ENCODE data around the gene FAM193B. TPM values are rescaled to one million over a fixed set of nuclear protein-coding genes. Genes with fewer than 3 reads are reported as not detected.

Gene FAM193B
- total RNA-seq, 1 donor from 2014 or later, result 29.5 TPM

DNA sequence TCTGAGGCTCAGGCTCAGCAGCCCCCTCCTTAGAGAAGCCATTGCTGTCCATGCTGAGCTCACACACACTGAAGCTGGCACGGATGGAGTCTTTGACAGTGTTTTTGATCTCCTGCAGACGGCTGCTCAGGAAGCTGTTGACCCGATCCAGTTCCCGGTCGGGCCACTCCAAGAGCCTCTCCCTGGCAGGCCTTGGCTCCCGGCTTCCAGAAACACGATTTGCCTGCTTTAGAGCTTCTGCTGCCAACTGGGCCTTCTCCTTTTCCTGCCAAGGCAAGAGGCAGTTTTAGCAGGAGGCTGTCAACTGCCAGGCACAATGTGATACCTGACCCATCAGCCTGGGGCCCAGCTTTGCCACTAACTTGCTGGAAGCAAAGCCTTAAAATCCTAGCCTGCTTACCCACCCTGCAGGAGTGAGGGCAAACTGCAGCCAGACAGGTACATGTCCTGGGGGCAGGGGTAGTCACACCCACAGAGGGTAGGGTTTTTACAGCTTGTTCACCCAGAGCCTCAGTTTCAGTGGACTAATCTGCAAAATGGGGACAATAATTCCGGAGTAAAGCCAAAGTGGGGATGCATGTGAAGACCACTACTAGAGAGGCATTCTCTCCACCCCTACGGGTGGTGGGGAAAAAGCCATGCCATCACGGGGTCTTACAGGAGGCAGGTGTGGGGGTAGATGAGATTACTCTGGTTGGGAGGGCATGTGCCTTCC, 29.3 kb downstream of the FAM193B start:
- ATAC-seq, result peak; percentile 64
- intact Hi-C loops (cut with DNase I), result no loop called here
- no peak for DNase-seq (ENCODE audit: missing footprints)

DNA sequence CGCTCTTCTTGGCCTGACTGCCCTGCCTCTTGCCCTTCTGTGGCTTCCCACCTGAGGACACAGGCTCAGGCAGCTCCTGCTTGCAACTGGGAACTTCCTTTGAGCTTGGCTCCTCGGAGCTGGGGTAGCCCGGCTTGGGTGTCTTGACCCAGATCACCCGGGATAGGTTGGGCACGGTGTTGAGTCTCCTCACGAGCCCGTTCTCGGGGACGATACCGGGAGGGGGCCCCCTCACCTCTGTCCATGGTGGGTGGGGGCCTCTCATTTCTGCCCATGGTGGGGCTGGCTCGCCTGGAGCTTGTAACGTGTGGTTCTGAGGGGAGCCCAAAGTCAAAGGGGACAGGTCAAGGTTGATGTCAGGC, 29.8 kb downstream of the FAM193B start:
- intact Hi-C loops (cut with DNase I), result no loop called here
- DNase-seq (ENCODE audit: missing footprints) (no peak), ATAC-seq (peak; percentile 3)

DNA sequence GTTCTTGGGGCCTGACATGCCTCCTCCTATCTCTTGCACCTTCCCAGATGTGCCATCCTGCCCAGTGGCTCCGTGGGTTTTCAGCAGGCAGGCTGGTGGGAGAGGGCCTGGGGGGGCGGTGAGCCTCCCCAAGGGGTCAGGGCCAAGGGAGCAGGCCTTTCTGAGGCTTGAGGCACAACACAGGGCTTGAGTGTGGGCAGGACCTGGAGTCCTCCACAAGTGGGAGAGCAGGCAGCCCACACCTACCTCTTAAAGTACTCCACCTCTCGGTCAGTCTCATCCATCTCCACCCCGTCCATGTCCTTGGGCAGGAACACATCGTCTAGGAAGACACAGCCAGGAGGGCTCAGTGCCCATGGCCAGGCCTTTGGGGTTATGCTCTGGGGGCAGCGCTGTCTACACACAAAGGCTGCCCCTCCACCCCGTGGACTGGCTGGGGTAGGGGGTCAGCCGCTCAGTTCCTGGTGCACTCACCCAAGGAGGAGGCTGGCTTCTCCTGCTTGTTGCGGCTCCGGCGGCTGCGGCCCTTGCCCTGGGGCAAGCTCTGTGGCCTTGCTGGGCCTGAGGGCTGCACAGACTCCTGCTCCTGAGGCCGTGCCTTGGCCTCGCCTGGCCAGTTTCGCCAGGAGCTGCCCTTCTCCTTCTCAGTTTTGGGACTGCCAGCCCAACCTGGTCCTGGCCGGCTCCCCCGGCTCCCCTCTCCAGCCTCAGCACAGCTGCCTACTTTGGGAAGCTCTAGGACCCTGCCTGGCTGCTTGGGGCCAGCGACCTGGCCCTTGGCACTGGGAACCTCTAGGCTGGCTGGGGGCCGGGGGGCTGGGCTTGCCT, 30.4 kb downstream of the FAM193B start:
- DNase-seq (ENCODE audit: missing footprints) (no peak), ATAC-seq (no peak)
- intact Hi-C loops (cut with DNase I), result no loop called here

DNA sequence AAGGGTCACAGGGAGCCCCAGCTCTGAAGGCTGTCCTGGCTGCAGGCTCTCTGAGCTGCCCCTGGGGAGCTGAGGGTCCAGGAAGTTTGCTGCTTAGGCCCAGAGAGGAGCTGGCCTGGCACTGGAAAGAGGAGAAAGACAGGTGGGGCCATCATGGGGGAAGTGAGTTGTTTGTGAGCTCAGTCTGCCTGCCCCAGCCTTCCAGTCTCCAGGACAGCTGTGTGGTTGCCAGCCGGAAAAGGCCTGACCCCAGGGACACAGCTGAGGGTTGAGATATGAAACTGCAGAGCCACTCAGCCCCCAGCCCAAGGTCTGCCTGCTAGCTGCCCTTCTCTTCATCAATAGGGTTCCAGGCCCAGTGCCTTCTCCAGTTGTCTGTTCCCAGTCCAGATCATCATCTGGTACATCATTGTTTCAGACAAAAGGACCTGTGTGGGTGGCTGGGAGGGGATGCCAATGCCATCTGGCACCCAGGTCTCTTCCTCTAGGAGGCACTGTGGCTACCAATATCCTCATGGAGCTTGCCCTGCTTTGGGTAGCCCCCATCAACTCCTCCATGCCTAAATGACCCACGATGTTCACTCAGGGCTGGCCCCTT, 33.3 kb downstream of the FAM193B start:
- no peak for DNase-seq (ENCODE audit: missing footprints)
- intact Hi-C loops (cut with DNase I), result no loop called here
- ATAC-seq, result no peak

DNA sequence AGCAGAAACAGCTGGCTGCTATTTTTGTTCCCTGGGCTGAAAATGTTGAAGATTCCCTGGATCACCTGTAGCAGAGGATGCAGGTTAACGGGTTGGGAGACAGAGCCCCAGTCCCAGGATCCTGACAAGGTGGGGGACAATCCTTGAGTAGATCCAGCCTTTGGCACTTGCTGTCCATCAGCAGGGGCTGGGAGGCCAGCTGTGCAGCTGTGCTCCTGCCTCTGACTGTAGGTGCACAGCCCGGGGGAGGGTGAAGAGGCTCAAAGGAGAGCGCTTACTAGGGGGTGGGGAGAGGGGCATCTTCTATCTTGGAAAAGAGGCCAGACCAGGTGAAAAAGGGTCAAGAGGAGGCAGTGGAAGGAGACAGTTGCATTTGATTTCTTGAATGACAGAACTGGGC, 34.1 kb downstream of the FAM193B start:
- intact Hi-C loops (cut with DNase I), result no loop called here
- ATAC-seq, result no peak
- DNase-seq (ENCODE audit: missing footprints), result no peak

DNA sequence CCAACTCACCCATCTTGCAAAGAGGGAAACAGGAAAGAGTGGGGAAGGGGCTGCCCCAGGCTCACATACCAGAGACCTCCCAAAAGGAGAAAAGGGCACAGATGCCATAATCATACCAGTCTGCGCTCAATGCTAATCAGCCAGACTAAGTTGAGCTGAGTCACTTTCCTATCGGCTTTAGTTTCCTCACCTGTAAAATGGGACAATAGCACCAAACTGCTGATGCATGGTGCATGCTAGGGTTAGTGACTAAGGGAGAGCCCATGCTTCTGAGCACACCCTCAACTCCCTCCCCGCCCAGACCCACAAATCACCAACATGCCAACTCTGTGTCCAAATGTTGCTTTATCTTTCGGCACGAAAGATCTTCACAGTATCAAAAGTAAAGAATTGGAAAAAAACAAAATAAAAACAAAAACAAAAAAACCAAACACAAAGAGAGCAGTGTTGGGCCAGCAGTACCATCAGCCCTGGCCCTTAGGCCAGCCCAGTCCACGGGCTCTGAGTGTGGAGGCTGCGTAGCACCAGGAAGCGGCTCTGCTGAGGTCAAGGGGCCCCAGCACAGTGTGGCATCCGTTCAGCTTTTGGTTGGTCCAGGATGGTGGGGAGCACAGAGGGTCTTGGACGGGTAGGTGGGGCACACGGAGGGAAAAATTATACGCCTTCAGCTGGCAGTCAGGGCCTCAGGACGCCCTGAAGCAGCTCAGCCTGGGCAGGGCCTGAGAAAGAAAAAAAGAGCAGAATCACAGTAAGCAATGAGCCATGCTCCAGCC, 34.7 kb downstream of the FAM193B start:
- ATAC-seq (no peak), DNase-seq (ENCODE audit: missing footprints) (no peak)
- intact Hi-C loops (cut with DNase I), result no loop called here

DNA sequence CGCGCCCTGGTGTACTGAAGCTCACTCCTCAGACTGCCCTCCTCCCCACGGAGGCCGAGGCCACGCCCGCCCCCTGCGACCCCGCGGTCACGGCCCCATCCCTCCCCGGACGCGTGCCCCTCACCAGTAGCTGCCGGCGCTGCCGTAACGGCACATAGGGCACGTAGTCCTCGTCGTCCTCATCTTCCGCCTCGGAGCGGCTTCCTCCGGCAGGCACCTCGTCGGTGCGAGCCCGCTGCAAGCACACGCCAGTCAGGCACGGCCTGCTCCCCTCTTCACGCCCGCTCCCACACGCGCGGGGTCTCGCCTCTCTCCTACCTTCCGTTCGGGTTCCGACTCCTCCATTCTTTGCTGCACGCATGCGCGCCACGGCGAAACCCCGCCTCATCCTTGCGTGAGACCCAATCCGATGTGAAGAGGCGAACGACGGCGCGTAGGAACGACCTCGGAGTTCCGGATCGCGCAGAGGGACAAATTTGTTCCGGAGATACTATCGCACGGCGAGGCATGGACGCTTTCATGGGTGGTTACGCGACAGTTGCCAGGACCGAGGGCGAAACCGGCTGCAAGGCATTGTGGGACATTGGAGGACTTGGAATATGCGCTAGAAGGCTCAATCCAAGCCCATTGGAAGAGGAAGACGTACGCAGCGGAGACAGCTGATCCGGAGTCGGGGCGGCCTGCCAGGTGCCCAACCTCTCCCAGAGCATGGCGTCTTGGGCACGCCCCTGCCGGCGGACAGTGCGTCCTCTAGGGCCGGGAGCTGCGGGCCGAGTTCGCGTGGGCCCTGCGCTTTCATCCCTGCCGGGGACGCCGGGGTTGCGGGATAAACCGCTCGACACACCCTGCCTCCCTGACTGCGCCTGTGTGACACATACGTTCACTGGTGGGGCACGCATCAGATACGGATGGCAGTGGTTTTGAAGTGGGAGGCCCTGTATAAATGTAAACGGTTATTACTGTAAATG, 37.5 kb downstream of the FAM193B start, which contains the start of gene DDX41:
TSS of gene DDX41 (minus strand) at position 361 of the 968 bp plus-strand sequence. CDS start at position 345, 16 bp downstream.
- intact Hi-C loops (cut with DNase I), result loop anchor here (2.0 kb wide), 1 partner anchor 38 kb away; the partner anchor contains the start of gene FAM193B
- DNase-seq (ENCODE audit: missing footprints), result peak; percentile 98
- peak; percentile 95 for ATAC-seq

DNA sequence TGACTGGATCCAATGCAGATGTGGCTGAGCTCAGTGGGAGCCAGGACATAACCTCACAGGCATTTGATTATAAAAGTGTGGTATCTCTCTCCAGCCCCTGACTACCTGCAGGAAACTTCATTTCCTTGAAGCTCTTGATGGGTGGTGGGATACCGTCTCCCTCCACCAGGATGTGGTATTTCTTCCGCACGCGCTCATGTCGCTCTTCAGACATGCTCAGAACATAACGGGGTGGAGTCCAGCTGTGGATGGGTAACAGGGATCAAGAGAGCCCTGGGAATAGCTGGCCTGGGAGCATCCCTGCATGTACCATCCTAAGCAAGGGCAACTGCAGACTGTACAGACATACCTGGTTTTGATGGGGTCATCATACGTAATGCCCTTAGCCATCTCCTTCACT, 38.8 kb downstream of the FAM193B start:
- DNase-seq (ENCODE audit: missing footprints), result no peak
- ATAC-seq, result no peak
- intact Hi-C loops (cut with DNase I), result no loop called here

DNA sequence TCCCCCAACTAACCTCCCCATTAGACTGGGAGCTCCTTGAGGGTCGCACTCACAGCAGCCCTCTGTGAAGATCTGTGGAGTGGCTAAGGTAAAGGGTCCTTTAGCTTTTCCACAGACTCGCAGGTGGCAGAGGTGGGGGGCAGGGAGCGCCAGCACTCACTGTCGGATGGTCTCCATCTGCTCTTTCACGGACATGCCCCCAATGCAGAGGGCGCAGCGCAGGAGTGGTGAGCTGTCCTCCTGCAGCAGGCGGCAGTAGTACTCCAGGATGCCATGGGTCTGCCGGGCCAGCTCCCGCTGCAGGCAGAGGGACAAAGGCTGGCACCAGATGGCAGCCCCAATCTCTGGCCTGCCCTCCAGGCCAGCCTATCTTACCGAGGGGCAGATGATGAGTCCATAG, 39.8 kb downstream of the FAM193B start:
- intact Hi-C loops (cut with DNase I), result no loop called here
- ATAC-seq (no peak), DNase-seq (ENCODE audit: missing footprints) (no peak)

DNA sequence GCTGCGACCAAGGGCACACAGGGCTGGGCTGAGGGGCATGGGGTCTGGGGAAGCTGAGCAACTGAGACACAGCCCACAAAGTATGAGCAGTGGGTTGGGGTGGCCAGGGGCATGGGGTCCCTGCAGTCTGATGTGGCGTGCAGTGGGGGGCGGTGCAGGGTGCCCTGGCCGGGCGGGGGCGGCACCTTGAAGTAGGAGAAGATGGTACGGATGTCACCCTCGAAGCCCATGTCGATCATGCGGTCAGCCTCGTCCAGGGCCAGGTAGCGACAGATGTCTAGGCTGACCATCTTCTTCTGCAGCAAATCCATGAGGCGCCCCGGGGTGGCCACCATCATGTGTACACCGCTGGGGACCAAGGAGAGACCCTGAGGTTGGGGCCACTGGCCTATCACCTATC, 40.9 kb downstream of the FAM193B start:
- DNase-seq (ENCODE audit: missing footprints) (no peak), ATAC-seq (no peak)
- intact Hi-C loops (cut with DNase I), result no loop called here

DNA sequence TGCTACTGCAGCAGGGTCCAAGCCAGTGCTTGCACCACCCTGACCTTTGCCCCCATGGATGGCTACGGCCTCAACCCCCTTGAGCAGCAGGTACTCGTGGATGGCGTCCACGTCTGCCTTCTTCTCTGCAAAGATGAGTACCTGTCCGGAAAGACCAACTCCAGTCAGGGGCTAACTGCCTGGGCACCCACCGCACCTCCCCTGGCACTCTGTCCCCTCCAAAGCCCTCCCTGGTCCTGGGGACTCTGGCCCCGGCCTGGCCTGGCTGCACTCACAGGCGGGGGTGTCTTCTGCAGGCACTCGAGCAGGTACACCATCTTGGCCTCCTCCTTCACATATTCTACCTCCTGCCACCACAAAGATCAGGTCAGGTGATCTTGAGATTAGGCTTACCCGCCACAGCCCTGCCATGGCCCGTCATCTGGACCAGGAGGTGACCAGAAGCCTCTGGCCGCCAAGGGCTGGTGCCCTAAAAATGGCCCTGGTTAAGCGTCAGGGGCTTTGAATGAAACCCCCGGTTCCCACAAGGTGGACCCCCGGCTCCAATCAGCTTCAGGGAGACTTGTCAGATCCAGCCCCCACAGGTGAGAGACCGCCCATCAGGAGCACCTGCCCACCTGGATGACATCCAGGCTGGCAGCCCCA, 41.5 kb downstream of the FAM193B start:
- intact Hi-C loops (cut with DNase I), result no loop called here
- peak; percentile 13 for DNase-seq (ENCODE audit: missing footprints)

DNA sequence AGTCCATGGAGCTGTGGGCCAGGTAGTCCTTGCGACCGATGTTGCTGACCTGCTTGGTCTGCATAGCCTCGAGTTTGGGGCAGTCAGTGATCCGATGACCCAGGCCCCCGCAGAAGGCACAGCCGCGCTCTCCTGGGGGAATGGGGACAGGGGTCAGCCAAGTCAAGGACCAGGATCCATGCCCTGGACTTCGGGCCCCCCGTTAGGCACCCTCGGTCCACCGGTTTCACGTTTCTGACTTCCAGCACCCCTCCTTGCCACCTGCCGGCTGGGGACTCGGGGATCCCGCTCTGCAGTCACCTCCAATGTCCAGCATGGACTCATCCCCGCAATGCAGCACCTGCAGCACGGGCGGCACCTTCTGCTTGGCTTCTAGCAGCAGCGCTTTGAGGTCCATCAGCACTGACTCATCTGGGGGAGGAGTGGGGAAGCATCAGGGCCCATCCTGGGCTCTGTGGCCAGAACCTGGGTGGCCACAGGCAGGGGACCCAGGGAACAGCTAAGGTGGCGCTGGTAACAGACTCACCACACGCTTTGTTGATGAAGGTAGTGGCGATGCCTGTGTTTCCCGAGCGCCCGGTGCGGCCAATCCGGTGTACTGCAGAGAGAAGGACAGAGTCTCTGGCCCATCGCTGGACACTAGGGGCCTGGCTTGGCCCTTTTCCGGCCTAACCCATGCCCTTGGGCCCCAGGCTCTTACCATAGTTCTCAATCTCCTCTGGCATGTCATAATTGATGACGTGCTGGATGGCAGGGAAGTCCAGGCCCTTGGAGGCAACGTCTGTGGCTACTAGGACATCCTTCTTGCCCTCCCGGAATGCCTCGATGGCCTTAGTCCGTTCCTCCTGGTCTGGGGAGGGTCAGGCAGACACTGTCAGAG, 42.3 kb downstream of the FAM193B start:
- ATAC-seq (no peak), DNase-seq (ENCODE audit: missing footprints) (peak; percentile 56)
- intact Hi-C loops (cut with DNase I), result no loop called here

More for the DNA sequence above, 41.5 kb downstream of the FAM193B start:
- no peak for ATAC-seq

DNA sequence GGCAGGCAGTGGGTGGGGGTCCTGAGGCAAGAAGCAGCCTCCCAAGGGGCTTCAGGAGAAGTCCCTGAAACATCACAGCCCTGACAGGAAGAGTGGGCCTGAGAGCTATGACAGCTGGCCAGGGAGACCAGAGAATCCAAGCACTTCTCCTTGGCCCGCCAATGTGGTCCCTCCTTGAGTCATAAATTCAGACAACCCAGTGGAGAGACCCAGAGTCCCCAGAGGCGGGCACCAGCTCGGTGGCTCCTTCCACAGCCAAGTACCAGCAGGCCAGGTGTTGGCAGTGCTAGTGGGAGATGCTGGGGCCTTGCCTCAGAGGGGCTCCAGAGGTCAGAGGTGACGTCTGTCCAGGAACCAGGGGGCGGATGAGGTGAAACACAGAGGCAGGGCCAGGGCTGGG, 43.2 kb downstream of the FAM193B start:
- intact Hi-C loops (cut with DNase I), result no loop called here
- ATAC-seq (no peak), DNase-seq (ENCODE audit: missing footprints) (peak; percentile 27)

DNA sequence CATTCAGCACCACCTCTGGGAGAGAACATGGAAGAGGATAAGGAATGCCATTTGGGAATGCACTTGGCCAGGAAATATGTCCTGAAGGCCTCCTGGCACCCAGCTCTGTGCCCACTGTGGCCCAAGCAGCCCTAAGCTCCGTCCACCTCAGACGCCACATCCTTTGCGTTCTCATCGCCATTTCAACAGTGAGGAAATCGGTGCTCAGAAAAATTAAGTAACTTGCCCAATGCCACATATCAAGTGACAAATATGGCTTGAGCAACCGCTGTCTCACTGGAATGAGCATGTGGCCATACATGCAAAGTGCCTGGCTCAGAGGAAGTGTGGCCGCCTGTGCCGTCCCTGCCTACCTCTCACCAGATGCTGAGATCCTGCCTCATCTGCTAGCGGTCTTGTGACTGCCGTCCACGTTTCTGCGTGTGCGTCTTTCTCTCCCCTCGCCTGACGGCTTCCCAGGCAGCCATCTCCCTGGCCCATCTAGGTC, 43.8 kb downstream of the FAM193B start:
- ATAC-seq (no peak), DNase-seq (ENCODE audit: missing footprints) (peak; percentile 78)
- intact Hi-C loops (cut with DNase I), result no loop called here

DNA sequence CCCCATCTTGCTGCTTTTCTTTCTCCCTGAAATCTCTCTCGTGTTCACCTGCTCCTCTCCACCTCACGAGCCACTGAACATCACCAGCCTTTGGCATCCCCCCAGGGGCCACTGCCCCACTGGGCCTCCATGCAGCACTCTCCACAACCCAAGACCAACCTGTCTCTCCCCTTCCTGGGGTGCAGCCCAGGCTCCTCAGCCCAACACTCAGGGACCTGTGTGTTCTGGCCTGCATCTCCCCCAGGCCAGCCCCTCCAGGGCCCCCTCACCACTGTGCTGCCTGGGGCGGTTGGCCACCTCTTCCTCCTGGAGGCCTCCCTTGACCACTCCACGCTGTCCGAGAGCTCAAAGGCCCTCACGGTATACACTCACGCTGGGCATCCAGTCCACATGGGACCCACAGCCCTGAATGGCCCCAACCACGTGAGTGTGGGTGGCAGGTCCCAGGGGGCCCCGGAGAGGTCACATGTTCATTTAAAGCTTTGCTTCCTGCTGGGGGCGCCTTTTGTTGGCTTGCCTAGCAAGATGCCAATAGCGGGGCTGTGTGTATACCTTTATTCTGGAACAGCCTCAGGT, 44.3 kb downstream of the FAM193B start:
- no peak for ATAC-seq
- intact Hi-C loops (cut with DNase I), result no loop called here
- peak; percentile 69 for DNase-seq (ENCODE audit: missing footprints)

DNA sequence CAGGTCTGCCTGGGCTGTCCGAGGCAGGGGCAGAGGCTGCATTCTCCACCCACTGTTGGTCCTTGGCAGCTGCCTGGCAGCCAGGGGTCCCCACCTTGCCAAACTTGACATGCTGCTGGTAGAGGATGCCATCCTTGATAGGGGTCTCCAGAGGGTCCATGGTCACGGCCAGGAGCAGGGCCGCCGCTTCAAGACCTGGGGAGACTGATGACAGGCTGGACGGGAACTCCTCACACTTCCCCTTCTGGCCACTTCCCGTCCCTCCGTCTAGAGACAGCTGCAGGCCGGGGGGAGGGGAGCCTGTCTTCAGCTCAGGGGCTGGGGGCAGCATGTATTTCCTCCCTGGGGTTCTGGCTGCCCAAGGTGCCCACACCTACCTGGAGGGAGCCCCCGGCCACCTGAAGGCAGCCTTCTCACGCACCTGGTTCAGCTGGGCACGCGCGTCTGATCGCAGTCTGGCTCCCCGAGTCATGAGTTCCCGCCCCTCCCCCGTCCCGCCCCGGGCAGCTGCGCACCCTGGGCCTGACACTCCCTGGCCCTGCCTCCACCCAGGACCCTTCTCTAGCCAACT, 44.9 kb downstream of the FAM193B start, which contains the start of gene DOK3:
TSS of gene DOK3 (minus strand) at position 446 of the 571 bp plus-strand sequence. CDS start at position 160, 286 bp downstream.
- peak; percentile 56 for ATAC-seq
- DNase-seq (ENCODE audit: missing footprints), result peak; percentile 88
- intact Hi-C loops (cut with DNase I), result no loop called here
